Neural cell (in vitro differentiated cells): ENCODE measurements around the gene AK5.

ENCODE experiments used
- CTCF ChIP-seq: fragments of 450-650 bp; IDR thresholded peaks from 2 replicates; pipeline ENCODE4 v1.5.1; 2014; ENCODE audit warnings: antibody characterized with exemption, mild to moderate bottlenecking, moderate library complexity; ENCODE audit not compliant: poor library complexity, severe bottlenecking
- EZH2 ChIP-seq: fragments of 200-600, 300-800 bp; shearing (Covaris generic), sonication (generic); IDR thresholded peaks from 2 replicates; pipeline ENCODE4 v1.6.1; 2014; ENCODE audit warnings: antibody characterized with exemption, low read length, borderline replicate concordance, mild to moderate bottlenecking; ENCODE audit not compliant: insufficient read depth, poor library complexity, severe bottlenecking
- MXI1 ChIP-seq: fragments of 450-650 bp; conservative IDR thresholded peaks from 2 replicates; pipeline ENCODE4 v1.6.1; 2014; ENCODE audit warnings: antibody characterized with exemption, mild to moderate bottlenecking; ENCODE audit not compliant: poor library complexity, severe bottlenecking
- POLR2AphosphoS5 ChIP-seq: IDR thresholded peaks from 2 replicates; pipeline ENCODE4 v1.6.1; 2012
- RAD21 ChIP-seq: fragments of 450-650 bp; conservative IDR thresholded peaks from 2 replicates; pipeline ENCODE4 v1.6.1; 2014; ENCODE audit warnings: antibody characterized with exemption, mild to moderate bottlenecking, moderate library complexity
- REST ChIP-seq: IDR thresholded peaks from 2 replicates; pipeline ENCODE4 v1.6.1; 2012; ENCODE audit warnings: borderline replicate concordance
- SMC3 ChIP-seq: fragments of 450-650 bp; conservative IDR thresholded peaks from 2 replicates; pipeline ENCODE4 v1.6.1; 2014; ENCODE audit warnings: antibody characterized with exemption, mild to moderate bottlenecking, moderate library complexity; ENCODE audit not compliant: poor library complexity
- TAF1 ChIP-seq: IDR thresholded peaks from 2 replicates; pipeline ENCODE4 v1.6.1; 2012; ENCODE audit warnings: low read depth

GRCh38 chr1:77509051-77509492, 227.3 kb downstream of the AK5 start:
- no peak for TF ChIP-seq CTCF
- TF ChIP-seq POLR2AphosphoS5 = no peak
- no peak for TF ChIP-seq SMC3
- no peak for TF ChIP-seq RAD21
- no peak for TF ChIP-seq REST
- no peak for TF ChIP-seq MXI1
- no peak for TF ChIP-seq TAF1
- TF ChIP-seq EZH2 = no peak
